Measurements from ENCODE around the gene PLD4. TPM values are rescaled to one million over a fixed set of nuclear protein-coding genes. Genes with fewer than 3 reads are reported as not detected.

PLD4 gene
- total and polyA plus RNA-seq, 7 donors, result 0.04 to 0.25 TPM; not detected in 5

- H3K4me3 ChIP-seq, result no peak overlapping the region
- H3K9me3 ChIP-seq, result no peaks in the 10 kb centered on the region
- DNase-seq (peak; percentile 17 to 51), ATAC-seq (peak in 1 of 4 donors; percentile 21)
- H3K27me3 ChIP-seq (ENCODE audit: insufficient read depth in 3 of 3, low read length in 2 of 3), result no peaks in the 10 kb centered on the region
- no peak for TF ChIP-seq CTCF (IDR thresholded peaks at IDR 0.05)
- H3K4me1 ChIP-seq, result no peaks in the 10 kb centered on the region
- peaks cover 0 to 10% of the 10 kb centered on the region in 2 donors for H3K36me3 ChIP-seq (ENCODE audit: insufficient read depth in 1 of 2, low read depth in 1 of 2)
- 48 to 59% (median 50%) methylated on average over 36 to 39 of the region's 39 CpGs for WGBS, 3 donors
- H3K27ac ChIP-seq, result no peak overlapping the region
- intact Hi-C loops (cut with DNase I), result no loop called here
These were observed 31.1 kb upstream of the PLD4 start for GRCh38 chr14:104893435-104894207.

GRCh38 chr14:104894331-104895206 is 30.1 kb upstream of the PLD4 start:
- no peak for TF ChIP-seq CTCF (IDR thresholded peaks at IDR 0.05)
- Histone ChIP-seq H3K27me3 (ENCODE audit: insufficient read depth in 3 of 3, low read length in 2 of 3) (no peaks in the 10 kb centered on the region), H3K4me1 (no peaks in the 10 kb centered on the region), H3K9me3 (no peaks in the 10 kb centered on the region), H3K27ac (no peak overlapping the region), H3K36me3 (ENCODE audit: insufficient read depth in 1 of 2, low read depth in 1 of 2) (peaks cover 0 to 8% of the 10 kb centered on the region in 2 donors), H3K4me3 (no peak overlapping the region)
- WGBS, 3 donors, result 84 to 90% (median 84%) methylated on average over 24 to 30 of the region's 30 CpGs
- intact Hi-C loops (cut with DNase I), result no loop called here
- DNase-seq (peak; percentile 11 to 44), ATAC-seq (no peak)

GRCh38 chr14:104895207-104895785 is 29.4 kb upstream of the PLD4 start:
- TF ChIP-seq CTCF (IDR thresholded peaks at IDR 0.05), result no peak
- ATAC-seq (peak in 1 of 4 donors; percentile 10), DNase-seq (peak; percentile 12 to 45)
- peaks cover 0 to 8% of the 10 kb centered on the region in 2 donors for H3K36me3 ChIP-seq (ENCODE audit: insufficient read depth in 1 of 2, low read depth in 1 of 2)
- intact Hi-C loops (cut with DNase I), result no loop called here
- H3K4me3 ChIP-seq, result no peak overlapping the region
- no peaks in the 10 kb centered on the region for H3K4me1 ChIP-seq
- H3K27ac ChIP-seq, result no peak overlapping the region
- no peaks in the 10 kb centered on the region for H3K27me3 ChIP-seq (ENCODE audit: insufficient read depth in 3 of 3, low read length in 2 of 3)
- H3K9me3 ChIP-seq, result no peaks in the 10 kb centered on the region
- 55 to 74% (median 58%) methylated on average over 9 of the region's 9 CpGs for WGBS, 3 donors

- no peak overlapping the region for H3K4me3 ChIP-seq
- H3K27ac ChIP-seq, result no peak overlapping the region
- H3K4me1 ChIP-seq, result no peaks in the 10 kb centered on the region
- H3K36me3 ChIP-seq (ENCODE audit: insufficient read depth in 1 of 2, low read depth in 1 of 2), result peaks cover 0 to 8% of the 10 kb centered on the region in 2 donors
- TF ChIP-seq CTCF (IDR thresholded peaks at IDR 0.05), result no peak
- H3K27me3 ChIP-seq (ENCODE audit: insufficient read depth in 3 of 3, low read length in 2 of 3), result no peaks in the 10 kb centered on the region
- no peaks in the 10 kb centered on the region for H3K9me3 ChIP-seq
- intact Hi-C loops (cut with DNase I), result loop anchor here in 1 of 2 donors (1.0 kb wide), 1 partner anchor 149 kb away; no protein-coding TSS in a partner anchor
- ATAC-seq (peak in 1 of 4 donors; percentile 15), DNase-seq (peak; percentile 23 to 48)
- WGBS, 3 donors, result 55 to 64% (median 57%) methylated on average over 28 to 34 of the region's 34 CpGs
These were observed 28.7 kb upstream of the PLD4 start for GRCh38 chr14:104895786-104896661.

Measured in psoas muscle (tissue), 8 donors.